ENCODE measurements around the gene FAM76B.

The FAM76B gene

GRCh38 chr11:95791709-95792033 lies 2.1 kb upstream of the FAM76B start:
- no peak for DNase-seq

GRCh38 chr11:95790933-95791708 lies 1.5 kb upstream of the FAM76B start:
- peak; percentile 82 for DNase-seq

GRCh38 chr11:95790123-95790932 lies 746 bp upstream of the FAM76B start, which contains the start of gene CEP57:
CEP57 (plus strand) TSS chr11:95790498; CDS start chr11:95790699, 201 bp downstream.
- peak; percentile 99 for DNase-seq

- peak; percentile 74 for DNase-seq
Measured at GRCh38 chr11:95788921-95789505, 569 bp downstream of the FAM76B start.

GRCh38 chr11:95780544-95780943 lies 9.0 kb downstream of the FAM76B start:
- DNase-seq: no peak

GRCh38 chr11:95778699-95779098 lies 10.9 kb downstream of the FAM76B start:
- no peak for DNase-seq

GRCh38 chr11:95776859-95777258 lies 12.7 kb downstream of the FAM76B start:
- DNase-seq: no peak

GRCh38 chr11:95768521-95768920 lies 21.1 kb downstream of the FAM76B start:
- DNase-seq: no peak

GRCh38 chr11:95767498-95767897 lies 22.1 kb downstream of the FAM76B start:
- peak; percentile 41 for DNase-seq

- no peak for DNase-seq
Measured at GRCh38 chr11:95766701-95767100, 22.9 kb downstream of the FAM76B start.

- peak; percentile 90 for DNase-seq
Measured at GRCh38 chr11:95764267-95764898, 25.2 kb downstream of the FAM76B start.

- DNase-seq: no peak
Measured at GRCh38 chr11:95762534-95762933, 27.0 kb downstream of the FAM76B start.

GRCh38 chr11:95760941-95761340 lies 28.6 kb downstream of the FAM76B start:
- no peak for DNase-seq

GRCh38 chr11:95751515-95751914 lies 38.1 kb downstream of the FAM76B start:
- no peak for DNase-seq

- no peak for DNase-seq
Measured at GRCh38 chr11:95750101-95750500, 39.5 kb downstream of the FAM76B start.

GRCh38 chr11:95739108-95739938 lies 50.3 kb downstream of the FAM76B start:
- peak; percentile 33 for DNase-seq

- DNase-seq: no peak
Measured at GRCh38 chr11:95736809-95737208, 52.8 kb downstream of the FAM76B start.

GRCh38 chr11:95736355-95736754 lies 53.2 kb downstream of the FAM76B start:
- DNase-seq: peak; percentile 43

GRCh38 chr11:95734009-95734572 lies 55.5 kb downstream of the FAM76B start:
- DNase-seq: peak; percentile 97

GRCh38 chr11:95732930-95733602 lies 56.5 kb downstream of the FAM76B start:
- peak; percentile 58 for DNase-seq

- no peak for DNase-seq
Measured at GRCh38 chr11:95729462-95729861, 60.1 kb downstream of the FAM76B start.

All from hematopoietic multipotent progenitor cell treated with erythropoietin and hydrocortisone succinate and interleukin-3 and kit ligand, for 4 days (in vitro differentiated cells).